Stimulated activated CD4-positive, alpha-beta T cell treated with anti-CD3 and anti-CD28 coated beads, Interleukin-15, amount 100 ng/mL, for 48 hours (primary cell): ENCODE results near the gene HCN2.

ENCODE experiments used
- DNase-seq, 2 donors: peaks; one replicate each; pipeline ENCODE4 v3.0.0-alpha.2; 2020; ENCODE audit warnings: low read depth in 2 of 2

HCN2 gene

GRCh38 chr19:639253-640160 is 49.8 kb downstream of the HCN2 start, which contains the start of gene FGF22:
FGF22 (plus strand) TSS chr19:639879; CDS start chr19:639926, 47 bp downstream.
- peak; percentile 88 to 96 for DNase-seq

GRCh38 chr19:640161-640558 is 50.5 kb downstream of the HCN2 start:
- DNase-seq, result no peak

- DNase-seq, result no peak
Measured at GRCh38 chr19:640606-641189, 51.0 kb downstream of the HCN2 start.

- no peak for DNase-seq
Measured at GRCh38 chr19:641702-642101, 52.0 kb downstream of the HCN2 start.

GRCh38 chr19:642767-643727 is 53.4 kb downstream of the HCN2 start:
- DNase-seq, result no peak

- DNase-seq, result no peak
Measured at GRCh38 chr19:643736-644135, 54.1 kb downstream of the HCN2 start.

GRCh38 chr19:644363-644762 is 54.7 kb downstream of the HCN2 start:
- DNase-seq, result no peak

- no peak for DNase-seq
Measured at GRCh38 chr19:644789-645188, 55.1 kb downstream of the HCN2 start.

- DNase-seq, result no peak
Measured at GRCh38 chr19:645912-646778, 56.5 kb downstream of the HCN2 start.

GRCh38 chr19:646779-647565 is 57.3 kb downstream of the HCN2 start:
- DNase-seq, result no peak

- no peak for DNase-seq
Measured at GRCh38 chr19:647566-648284, 58.0 kb downstream of the HCN2 start.

GRCh38 chr19:648305-648704 is 58.6 kb downstream of the HCN2 start:
- no peak for DNase-seq

GRCh38 chr19:648904-649801 is 59.5 kb downstream of the HCN2 start:
- no peak for DNase-seq

- no peak for DNase-seq
Measured at GRCh38 chr19:650121-650520, 60.4 kb downstream of the HCN2 start.

GRCh38 chr19:651114-651818 is 61.6 kb downstream of the HCN2 start:
- no peak for DNase-seq

- no peak for DNase-seq
Measured at GRCh38 chr19:651991-652390, 62.3 kb downstream of the HCN2 start.

GRCh38 chr19:652467-653389 is 63.0 kb downstream of the HCN2 start:
- no peak for DNase-seq
